Measurements from ENCODE around the gene PRRX2.
A peak's percentile ranks its signal among the peaks of the same experiment; 100 is the strongest.

Gene PRRX2

DNA sequence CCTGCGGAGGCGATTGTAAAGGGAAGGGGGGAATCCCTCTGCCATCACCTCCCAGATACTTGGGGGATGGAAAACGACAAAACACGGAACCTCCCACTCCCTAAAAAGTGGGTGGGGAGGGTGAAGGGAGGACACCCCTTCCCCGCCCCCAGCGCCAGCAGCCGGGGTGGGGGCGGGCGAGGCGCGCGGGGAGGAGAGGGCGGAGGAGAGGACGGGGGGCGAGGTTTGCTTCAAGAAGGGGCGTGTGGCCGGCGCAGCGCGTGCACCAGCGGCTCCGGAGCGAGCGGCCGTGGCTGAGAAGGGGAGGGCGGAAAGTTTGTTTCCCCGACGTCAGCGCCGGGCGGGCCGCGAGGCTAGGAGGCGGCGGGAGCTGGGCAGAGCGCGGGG, at the start of gene PRRX2:
Gene PRRX2 (plus strand): TSS at position 259 of the 387 bp plus-strand sequence. CDS start 221 bp downstream, outside the sequence.
- peak in 1 of 2 donors; percentile 13 for DNase-seq (ENCODE audit: low read depth in 2 of 2, low spot score in 1 of 2)

DNA sequence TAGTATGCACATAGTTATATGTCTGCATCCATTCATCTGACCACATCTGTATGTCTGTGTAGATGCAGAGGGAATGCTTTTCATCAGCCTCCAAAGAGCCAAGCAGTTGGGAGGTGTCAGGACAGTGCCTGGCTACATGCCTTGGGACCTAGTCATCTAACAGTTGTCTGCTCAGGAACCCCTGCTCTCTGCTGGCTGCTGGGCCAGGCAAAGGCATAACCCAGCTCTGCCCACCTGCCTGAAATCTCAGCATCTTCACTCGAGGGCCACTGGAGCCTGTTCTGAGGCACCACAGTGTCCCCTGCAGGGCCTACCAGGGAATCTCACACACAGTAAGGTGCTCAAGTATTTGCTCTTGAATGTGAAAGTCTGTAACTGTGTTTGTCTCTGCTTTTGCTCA, 48.3 kb upstream of the PRRX2 start:
- no peak for DNase-seq (ENCODE audit: low read depth in 2 of 2, low spot score in 1 of 2)

DNA sequence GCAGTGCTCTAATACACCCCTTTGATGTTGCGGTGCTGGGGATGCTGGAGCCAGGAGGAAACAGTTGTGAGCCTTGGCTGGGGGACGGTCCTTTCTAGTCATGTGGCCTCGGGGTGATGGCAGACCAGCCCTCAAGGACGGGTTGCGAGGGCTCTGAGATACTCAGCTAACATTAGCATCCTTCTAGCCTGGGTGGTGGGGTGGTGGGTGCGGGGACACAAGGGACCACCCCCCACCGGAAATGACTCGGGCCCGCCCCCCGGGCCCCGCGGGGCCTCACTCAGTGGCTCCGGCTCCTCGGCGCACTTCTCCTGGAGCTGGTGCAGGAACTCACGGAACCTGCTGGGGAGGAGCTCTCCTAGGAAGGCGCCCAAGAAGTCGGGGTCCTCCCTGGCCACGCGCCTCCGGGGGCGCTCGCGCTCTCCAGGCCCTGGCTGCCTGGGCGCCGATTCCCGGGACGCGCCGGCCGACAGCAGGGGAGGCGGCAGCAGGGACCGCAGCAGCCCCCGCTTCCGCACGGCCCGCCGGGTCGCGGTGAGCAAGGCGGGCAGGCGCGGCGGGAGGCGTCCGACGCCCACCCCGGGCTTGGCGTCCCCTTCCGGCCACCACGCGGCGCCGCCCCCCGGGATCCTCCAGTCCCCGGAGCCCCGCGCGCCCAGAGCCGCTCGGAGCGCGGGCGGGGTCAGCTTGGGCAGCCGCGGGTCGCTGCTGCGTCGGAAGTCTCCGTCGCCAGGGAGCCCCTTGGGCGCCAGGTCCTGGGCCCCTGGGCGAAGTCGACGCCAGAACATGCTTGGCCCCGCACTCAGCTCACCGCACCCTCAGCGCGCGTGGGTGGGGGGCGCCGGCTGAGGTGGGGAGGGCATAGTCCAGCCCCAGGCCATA, 45.4 kb upstream of the PRRX2 start:
- no peak for DNase-seq (ENCODE audit: low read depth in 2 of 2, low spot score in 1 of 2)

DNA sequence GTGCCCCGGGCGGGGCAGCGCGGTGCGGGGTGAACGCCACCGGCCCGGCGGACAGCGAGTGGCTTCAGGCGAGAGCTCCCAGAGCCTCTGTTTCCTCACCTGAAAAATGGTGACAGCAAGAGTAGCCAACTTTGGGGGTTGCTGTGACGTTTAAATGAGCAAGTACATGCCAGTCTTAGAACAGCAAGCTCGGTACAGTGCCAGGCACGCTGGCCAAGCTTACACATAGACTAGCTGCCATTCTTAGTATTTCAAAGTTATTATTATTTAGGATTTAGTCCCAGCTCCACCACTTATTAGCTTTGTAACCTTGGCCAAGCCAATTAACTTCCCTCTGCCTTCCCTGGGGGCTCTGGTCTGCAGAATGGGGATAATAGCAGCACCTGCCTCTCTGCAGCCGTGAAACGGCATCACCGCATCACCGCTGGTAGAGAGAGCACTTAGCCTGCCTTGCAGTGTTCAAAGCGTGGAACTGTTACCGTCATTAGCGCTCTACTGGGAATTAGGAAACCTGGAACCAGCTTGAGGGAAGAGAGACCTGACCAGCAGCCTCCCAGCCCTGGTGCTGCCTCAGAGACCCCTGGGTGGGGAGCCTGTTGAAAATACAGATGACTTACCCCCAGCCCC, 44.7 kb upstream of the PRRX2 start, which contains the start of gene C9orf50:
Gene C9orf50 (minus strand): TSS at position 433 of the 627 bp plus-strand sequence. CDS start 527 bp downstream, outside the sequence.
- DNase-seq (ENCODE audit: low read depth in 2 of 2, low spot score in 1 of 2): no peak

DNA sequence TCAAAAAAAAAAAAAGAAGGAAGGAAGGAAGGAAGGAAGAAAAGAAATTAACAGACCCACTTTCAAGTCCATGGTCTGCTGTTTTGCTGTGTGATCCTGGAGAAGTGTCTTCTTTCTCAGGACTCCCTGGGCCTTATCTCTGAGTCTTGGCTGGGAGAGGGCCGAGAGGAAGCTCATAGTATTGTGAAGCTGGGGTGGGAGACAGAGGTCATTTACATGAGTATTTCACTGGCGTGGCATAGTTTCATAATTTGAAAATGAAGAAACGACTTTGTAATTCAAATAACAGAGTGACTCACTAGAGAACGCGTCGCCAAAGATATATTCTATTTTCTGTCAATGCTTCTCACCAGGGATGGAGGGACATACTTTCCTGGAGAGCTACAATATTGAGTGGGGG, 42.1 kb upstream of the PRRX2 start:
- DNase-seq (ENCODE audit: low read depth in 2 of 2, low spot score in 1 of 2): no peak

DNA sequence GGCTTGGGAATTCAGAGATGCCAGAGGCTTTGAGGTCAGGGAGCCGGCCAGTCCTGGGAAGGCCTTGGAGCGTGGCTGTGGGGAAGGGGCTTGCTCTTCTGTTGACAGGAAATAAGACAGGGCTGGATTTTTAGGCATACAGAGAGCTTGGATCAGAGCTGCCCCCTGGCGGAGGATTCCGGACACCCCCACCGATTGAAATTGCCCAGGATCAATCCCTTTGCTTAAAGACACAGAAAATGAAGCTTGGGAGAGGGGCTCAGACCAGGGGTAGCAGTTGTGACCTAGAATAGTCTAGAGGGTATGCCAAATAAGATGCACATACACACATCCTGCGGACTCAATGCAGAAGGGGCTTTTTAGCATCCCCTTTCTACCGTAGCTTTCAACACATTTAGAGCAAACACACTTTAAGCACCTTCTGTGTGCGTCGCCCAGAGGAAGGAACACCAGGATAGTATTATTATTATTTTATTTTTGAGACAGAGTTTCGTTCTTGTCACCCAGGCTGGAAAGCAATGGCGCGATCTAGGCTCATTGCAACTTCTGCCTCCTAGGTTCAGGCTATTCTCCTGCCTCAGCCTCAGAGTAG, 41.2 kb upstream of the PRRX2 start:
- DNase-seq (ENCODE audit: low read depth in 2 of 2, low spot score in 1 of 2): peak in 1 of 2 donors; percentile 58

DNA sequence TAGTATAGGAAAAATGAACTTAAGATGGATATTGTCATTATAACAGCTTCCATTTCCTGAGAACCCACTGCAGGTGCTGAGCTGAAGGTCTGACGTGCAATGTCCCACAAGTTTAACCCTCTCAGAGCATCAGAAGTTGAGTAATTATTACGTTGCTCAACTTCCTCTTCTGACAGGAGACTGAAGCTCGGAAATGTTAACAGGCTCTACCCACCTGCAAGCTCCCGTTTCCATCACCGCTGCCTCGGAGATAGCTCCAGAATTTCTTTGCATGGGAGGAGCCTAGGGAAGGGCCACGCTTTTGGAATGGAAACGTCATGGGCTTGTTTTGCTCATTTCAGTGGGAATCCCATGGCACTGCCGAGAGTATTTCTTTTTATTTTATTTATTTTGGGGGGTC, 40.5 kb upstream of the PRRX2 start:
- no peak for DNase-seq (ENCODE audit: low read depth in 2 of 2, low spot score in 1 of 2)

DNA sequence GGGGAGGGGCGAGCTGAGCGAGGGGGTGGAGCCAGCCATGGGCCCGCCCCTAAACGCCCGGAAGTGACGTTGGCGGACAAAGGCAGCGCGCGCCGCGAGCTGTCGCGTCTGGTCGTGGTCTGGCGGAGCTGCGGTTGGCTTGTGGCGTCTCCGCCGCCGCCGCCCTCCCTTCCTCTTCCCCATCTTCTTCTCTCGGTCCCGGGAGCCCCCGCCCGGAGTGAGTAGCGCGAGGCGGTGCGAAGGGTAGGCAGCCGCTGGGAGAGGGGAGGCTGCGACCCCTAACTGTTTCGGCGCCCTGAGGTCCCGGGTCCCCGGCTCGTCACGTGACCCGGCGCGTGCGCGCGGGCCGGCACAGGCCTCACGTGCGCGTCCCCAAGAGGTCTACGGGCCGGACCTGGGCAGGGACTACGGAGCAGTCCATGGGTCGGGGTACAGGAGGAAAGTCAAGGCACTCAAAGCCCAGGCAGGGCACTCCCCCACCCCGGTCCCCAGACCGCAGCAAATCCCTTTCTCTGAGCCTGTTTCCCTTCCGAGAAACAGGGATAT, 39.3 kb upstream of the PRRX2 start, which contains the start of gene NTMT1:
Gene NTMT1 (plus strand): TSS at position 85 of the 546 bp plus-strand sequence. CDS start 6,541 bp downstream, outside the sequence.
- DNase-seq (ENCODE audit: low read depth in 2 of 2, low spot score in 1 of 2): peak; percentile 80 to 86

DNA sequence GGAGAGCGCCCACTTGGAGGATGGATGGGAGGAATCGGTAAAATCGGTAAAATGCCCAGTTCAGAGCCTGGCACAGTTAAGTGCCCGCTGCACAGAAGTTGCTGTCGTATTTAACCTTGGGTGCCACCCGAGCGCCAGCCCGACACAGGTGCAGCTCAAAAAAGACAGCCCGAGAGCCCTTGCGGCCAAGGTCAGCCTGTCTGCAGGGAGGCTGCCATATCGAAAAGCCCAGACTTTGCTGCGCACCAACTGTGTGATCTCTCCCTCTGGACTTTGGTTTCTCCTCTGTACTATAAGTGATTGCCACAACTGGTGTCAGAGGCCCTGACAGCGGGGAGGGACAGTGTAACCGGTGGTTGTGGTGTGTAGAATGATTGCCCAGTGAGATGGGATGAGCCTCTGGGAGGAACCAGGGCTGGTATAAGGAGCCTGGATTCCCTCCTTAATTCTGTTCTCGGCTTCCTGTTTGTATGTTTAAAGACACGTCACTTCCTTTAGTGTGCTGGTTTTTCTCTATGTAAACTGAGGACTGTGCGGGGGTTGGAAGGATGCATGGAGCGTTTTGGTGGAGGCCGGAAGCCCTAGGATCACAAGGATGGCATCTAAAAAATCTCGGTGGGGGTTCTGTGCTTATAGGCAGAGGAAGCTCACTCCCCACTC, 38.7 kb upstream of the PRRX2 start:
- DNase-seq (ENCODE audit: low read depth in 2 of 2, low spot score in 1 of 2): no peak

DNA sequence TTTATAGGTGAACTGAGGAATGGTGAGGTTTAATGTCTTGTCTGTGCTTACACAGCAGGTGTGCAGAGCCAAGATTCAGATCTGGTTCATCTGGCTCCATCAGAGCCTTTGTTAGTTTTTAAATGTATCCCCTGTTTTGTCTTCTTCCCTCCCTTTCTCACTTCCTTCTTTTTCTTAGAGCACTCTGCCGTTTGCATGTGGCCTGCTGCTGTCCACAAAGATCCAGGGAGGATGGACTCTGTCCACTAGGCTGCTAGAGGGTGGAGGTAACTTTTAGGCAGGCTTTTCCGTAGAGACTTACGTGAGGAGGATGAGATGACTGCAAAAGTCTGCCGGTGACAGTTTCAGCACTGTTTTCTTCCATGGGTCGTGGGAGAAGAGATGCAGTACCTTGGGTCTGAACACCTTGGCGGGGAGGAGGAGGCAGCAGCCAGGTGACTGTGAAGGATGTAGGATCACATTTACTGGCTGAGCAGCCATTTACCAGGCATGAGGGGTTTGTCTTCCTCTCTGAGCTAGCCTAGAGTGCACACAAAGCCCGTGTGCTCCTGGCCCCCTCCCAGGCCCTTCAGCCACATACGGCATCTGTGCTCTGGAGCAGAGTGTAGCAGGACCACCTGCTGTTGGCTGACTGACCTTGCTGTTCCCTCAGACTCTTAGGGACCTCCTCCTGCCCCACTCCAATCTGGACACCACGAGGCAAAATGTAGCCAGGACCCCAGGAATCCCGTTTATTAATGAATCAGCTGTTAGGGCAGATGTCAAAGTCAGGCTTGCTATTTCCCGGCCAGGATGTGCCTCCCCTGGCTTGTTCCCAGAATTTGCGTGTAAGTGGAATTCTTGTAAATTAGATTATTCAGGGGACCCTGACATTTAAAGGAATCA, 37.6 kb upstream of the PRRX2 start:
- DNase-seq (ENCODE audit: low read depth in 2 of 2, low spot score in 1 of 2): no peak

DNA sequence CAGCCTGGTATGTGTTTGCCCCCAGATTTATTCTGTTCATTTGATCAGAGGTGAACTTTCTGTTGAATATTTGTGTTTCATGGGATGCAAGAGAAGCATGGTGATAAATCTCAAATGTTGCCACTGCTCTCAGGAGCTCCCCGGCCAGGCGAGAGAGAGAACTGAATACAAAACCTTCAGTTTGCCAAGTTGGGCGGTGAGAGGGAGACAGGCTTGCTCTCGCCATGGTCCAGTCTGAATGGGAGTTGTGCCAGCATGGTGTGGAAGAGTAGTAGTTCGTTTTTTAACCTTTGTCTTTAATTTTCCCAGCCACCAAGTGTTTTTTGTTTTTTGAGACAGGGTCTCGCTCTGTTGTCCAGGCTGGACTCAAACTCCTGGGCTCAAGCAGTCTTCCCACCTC, 36.7 kb upstream of the PRRX2 start:
- no peak for DNase-seq (ENCODE audit: low read depth in 2 of 2, low spot score in 1 of 2)

DNA sequence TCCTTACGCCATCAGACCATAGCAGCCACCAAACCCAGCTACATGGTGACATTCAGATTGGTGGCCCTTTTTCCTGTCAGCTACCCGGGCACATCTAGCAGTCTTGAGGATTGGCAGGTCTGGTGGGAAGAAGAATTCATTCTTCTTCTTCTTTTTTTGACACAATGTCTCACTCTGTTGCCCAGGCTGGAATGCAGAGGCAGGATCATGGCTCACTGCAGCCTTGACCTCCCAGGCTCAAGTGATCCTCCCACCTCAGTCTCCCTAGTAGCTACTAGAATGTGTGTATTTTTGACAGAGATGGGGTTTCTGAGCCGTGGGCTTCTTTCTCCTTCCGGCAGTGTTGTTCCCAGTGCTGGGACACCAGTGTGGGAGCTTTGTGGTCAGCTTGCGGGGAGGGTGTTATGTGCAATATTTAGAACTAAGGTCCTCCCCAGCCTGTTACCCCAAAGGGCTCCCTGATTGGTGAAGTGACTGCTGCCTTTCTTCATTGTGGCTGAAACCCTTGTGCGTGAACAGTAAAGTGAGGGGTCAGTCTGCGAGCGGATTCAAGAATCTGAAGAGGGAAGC, 36.1 kb upstream of the PRRX2 start:
- no peak for DNase-seq (ENCODE audit: low read depth in 2 of 2, low spot score in 1 of 2)

DNA sequence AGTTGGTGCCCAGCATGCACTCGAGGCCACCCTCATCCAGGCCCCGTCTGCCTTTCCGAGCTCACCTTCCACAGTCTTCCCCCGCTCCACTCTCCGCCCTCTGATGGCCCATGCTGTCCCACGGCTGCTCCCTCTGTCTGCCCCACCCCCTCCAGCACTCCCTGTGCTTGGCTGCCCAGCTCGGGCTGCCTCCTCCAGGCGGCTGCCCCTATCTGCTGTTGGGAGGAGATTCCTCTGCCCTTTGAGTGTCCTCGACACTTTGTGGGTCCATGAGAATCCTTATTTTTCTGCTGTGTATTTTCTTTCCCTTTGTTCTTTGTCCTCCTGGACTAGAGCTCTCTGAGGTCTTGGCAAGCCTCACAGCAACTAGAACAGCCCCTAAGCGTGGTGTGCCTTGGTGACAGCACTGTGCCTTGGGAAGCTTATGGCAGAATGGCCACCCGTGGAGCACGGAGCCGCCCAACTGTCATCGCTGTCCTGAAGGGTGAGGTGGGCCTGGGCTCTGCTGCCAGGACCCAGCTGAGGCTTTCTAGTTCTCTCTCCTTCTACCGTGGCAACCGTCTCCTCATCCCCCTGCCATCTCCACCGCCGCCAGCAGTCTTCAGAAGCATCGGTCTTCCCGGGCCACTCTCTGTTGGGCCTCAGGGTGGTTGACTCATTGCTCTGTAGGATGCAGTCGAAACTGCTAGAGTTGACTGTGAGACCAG, 34.3 kb upstream of the PRRX2 start:
- DNase-seq (ENCODE audit: low read depth in 2 of 2, low spot score in 1 of 2): no peak

DNA sequence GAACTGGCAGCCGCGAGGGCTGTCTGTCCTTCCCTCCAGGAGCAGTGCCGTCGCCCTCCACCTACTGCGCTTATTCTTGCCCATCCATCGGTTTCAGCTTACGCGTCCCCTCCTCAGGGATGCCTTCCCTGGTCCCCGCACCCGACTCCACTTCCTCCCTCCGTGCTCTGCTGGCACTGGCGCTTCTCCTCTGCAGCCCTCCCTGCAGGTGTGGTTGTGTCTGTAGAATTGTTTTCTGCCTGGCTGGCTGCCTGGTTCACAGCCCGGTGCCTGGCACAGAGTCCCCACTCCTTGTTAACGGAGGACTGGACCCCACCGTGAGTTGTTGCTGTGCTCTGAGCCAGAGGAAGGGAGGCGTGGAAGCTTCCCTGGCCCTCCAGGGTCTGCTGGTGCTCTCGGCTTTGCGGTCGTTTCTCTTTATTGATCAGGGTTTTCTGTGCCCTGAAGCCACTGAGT, 33.7 kb upstream of the PRRX2 start:
- DNase-seq (ENCODE audit: low read depth in 2 of 2, low spot score in 1 of 2): no peak

DNA sequence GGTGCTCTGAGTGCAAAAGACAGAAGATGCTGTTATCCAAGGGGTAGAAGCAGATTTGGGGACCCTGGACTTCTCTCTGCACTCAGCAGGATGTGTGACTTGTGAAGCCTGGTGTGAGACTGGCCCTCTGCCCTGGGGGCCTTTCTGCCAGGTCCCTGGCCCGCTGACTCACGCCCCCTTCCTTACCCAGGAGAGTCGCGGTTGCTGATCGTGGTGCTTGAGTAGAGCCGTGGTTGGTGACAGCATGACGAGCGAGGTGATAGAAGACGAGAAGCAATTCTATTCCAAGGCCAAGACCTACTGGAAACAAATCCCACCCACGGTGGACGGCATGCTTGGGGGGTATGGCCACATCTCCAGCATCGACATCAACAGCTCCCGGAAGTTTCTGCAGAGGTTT, 33.0 kb upstream of the PRRX2 start:
- DNase-seq (ENCODE audit: low read depth in 2 of 2, low spot score in 1 of 2): no peak

DNA sequence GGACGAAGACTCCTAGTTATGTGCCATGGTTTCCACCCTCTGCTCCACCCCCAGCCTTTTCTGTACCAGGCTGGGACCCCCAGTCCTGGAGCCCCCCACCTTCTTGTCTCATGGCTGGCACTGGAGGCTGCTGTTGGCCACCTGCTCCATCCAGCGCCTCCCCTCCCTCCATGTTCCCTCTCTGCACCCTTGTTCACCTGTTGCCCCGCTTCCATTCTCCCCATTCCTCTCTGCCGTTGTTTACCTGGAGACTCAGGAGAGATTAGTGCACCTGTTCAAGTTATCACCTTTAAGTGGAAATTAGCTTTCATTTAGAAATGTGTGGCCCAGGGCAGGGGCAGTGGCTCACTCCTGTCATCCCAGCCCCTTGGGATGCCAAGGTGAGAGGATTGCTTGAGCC, 32.2 kb upstream of the PRRX2 start:
- no peak for DNase-seq (ENCODE audit: low read depth in 2 of 2, low spot score in 1 of 2)

DNA sequence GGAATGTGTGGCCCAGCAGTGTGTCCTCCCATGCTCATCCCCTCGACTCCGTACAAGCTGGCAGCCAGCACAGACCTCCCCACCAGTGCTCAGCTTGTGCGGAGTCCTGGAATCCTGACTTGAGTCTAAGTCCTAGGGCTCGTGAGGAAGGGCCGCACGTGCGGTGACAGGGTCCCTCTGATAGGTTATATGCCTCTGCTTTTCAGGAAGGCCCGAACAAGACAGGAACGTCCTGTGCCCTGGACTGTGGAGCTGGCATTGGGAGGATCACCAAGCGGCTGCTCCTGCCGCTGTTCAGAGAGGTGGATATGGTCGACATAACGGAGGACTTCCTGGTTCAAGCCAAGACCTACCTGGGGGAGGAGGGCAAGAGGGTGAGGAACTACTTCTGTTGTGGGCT, 31.6 kb upstream of the PRRX2 start:
- DNase-seq (ENCODE audit: low read depth in 2 of 2, low spot score in 1 of 2): no peak

DNA sequence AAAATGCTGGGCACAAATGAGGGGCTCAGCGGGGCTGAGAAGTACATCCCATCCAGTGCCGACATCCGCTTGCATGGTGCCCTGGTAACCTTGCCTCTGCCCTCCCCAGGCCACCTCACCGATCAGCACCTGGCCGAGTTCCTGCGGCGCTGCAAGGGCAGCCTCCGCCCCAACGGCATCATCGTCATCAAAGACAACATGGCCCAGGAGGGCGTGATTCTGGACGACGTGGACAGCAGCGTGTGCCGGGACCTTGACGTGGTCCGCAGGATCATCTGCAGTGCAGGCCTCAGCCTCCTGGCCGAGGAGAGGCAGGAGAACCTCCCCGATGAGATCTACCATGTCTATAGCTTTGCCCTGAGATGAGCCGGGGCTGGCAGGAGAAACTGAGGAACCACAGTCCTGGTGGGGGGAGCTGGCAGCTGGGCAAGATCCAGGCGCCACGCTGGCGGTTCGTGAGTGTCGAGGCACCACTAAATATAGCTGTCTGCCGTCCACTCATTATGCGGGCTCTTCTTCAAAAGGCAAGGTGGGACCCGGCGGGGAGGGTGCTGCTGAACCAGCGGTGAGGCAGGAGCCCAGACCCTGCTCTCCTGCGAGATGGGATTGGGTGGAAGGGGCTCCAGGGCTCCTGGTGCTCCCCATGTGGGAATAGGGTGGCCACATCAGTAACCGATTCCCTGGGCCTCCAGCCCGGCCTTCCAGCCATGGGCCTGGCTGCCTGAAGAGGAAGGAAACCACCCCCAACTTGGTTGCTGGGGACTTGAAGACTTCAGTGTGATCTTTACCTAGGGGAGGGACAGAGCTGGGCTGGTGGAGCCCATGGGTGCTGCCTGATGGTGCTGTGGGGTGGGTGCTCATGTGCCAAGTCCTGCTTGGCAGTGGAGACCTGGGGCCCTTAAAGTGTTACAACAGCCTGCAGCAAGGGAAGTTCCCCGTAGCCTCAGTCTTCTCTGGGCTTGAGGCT, 30.1 kb upstream of the PRRX2 start:
- no peak for DNase-seq (ENCODE audit: low read depth in 2 of 2, low spot score in 1 of 2)
